CD4-positive, alpha-beta T cell treated with Interferon gamma for 1 hour (primary cell): Measurements from ENCODE around the gene FAM118A.
"Not testable (repeated sequence)": the region's sequence is repeated elsewhere in the genome, so short reads cannot be mapped to it uniquely, and the experiment has no call there.

ENCODE experiments used
- DNase-seq: peaks from one replicate; pipeline ENCODE4 v3.0.0-alpha.2; 2020

Gene FAM118A

GRCh38 chr22:45309422-45310227 lies at the start of gene FAM118A:
TSS of gene FAM118A (plus strand) at chr22:45309934. CDS start at chr22:45322380, 12,446 bp downstream.
- peak; percentile 92 for DNase-seq

- DNase-seq: not testable (repeated sequence)
Measured at GRCh38 chr22:45260395-45260759, 49.4 kb upstream of the FAM118A start.

- DNase-seq: no peak
Measured at GRCh38 chr22:45261407-45262088, 48.2 kb upstream of the FAM118A start.

GRCh38 chr22:45262195-45262930 lies 47.4 kb upstream of the FAM118A start:
- DNase-seq: peak; percentile 27

- DNase-seq: no peak
Measured at GRCh38 chr22:45262931-45263462, 46.7 kb upstream of the FAM118A start.

GRCh38 chr22:45263463-45264269 lies 46.1 kb upstream of the FAM118A start:
- peak; percentile 69 for DNase-seq

- no peak for DNase-seq
Measured at GRCh38 chr22:45265535-45265934, 44.2 kb upstream of the FAM118A start.

GRCh38 chr22:45268167-45268957 lies 41.4 kb upstream of the FAM118A start:
- no peak for DNase-seq

- peak; percentile 82 for DNase-seq
Measured at GRCh38 chr22:45268958-45269844, 40.5 kb upstream of the FAM118A start.

- no peak for DNase-seq
Measured at GRCh38 chr22:45270095-45271020, 39.4 kb upstream of the FAM118A start.

- DNase-seq: no peak
Measured at GRCh38 chr22:45271667-45272201, 38.0 kb upstream of the FAM118A start.

- DNase-seq: no peak
Measured at GRCh38 chr22:45272498-45272897, 37.2 kb upstream of the FAM118A start.

GRCh38 chr22:45273452-45274075 lies 36.2 kb upstream of the FAM118A start:
- DNase-seq: no peak

- no peak for DNase-seq
Measured at GRCh38 chr22:45276507-45277105, 33.1 kb upstream of the FAM118A start.

GRCh38 chr22:45277720-45278119 lies 32.0 kb upstream of the FAM118A start:
- DNase-seq: not testable (repeated sequence)

GRCh38 chr22:45278125-45278524 lies 31.6 kb upstream of the FAM118A start:
- no peak for DNase-seq

GRCh38 chr22:45280587-45280980 lies 29.1 kb upstream of the FAM118A start:
- DNase-seq: no peak

GRCh38 chr22:45281010-45281409 lies 28.7 kb upstream of the FAM118A start:
- no peak for DNase-seq
